ENCODE measurements around the gene PRAMEF13. TPM values are rescaled to one million over a fixed set of nuclear protein-coding genes. Genes with fewer than 3 reads are reported as not detected.

Gene PRAMEF13
- not detected in 2 replicates for total RNA-seq (ENCODE audit: low replicate concordance)

GRCh38 chr1:13201309-13201708 lies at the start of gene PRAMEF13:
PRAMEF13 (minus strand) TSS chr1:13201409; CDS start chr1:13199589, 1,820 bp downstream.

GRCh38 chr1:13225675-13226204 lies 24.5 kb upstream of the PRAMEF13 start, which contains the start of gene PRAMEF18:
PRAMEF18 (minus strand) TSS chr1:13226154; CDS start chr1:13226106, 48 bp downstream.

GRCh38 chr1:13171548-13171947 lies 29.7 kb downstream of the PRAMEF13 start, which contains the start of gene PRAMEF9:
PRAMEF9 (plus strand) TSS chr1:13171848; CDS start chr1:13175281, 3,433 bp downstream.

GRCh38 chr1:13165531-13165930 lies 35.7 kb downstream of the PRAMEF13 start, which contains the start of gene HNRNPCL4:
HNRNPCL4 (minus strand) TSS chr1:13165631; CDS start chr1:13165467, 164 bp downstream.

GRCh38 chr1:13155909-13156308 lies 45.3 kb downstream of the PRAMEF13 start, which contains the start of gene PRAMEF26:
PRAMEF26 (minus strand) TSS chr1:13156009; CDS start chr1:13153095, 2,914 bp downstream.

Other genes starting within 250 kb of the PRAMEF13 start
- gene PRAMEF27, start 144.8 kb downstream of the PRAMEF13 start, total RNA-seq (ENCODE audit: low replicate concordance) = not detected in 2 replicates
- not detected in 2 replicates for gene HNRNPCL3, start 140.6 kb downstream of the PRAMEF13 start, total RNA-seq (ENCODE audit: low replicate concordance)
- not detected in 2 replicates for gene PRAMEF25, start 130.6 kb downstream of the PRAMEF13 start, total RNA-seq (ENCODE audit: low replicate concordance)
- gene HNRNPCL2, start 84.6 kb downstream of the PRAMEF13 start, total RNA-seq (ENCODE audit: low replicate concordance) = not detected in 2 replicates
- gene PRAMEF26, start 45.4 kb downstream of the PRAMEF13 start, total RNA-seq (ENCODE audit: low replicate concordance) = not detected in 2 replicates
- gene HNRNPCL4, start 35.8 kb downstream of the PRAMEF13 start, total RNA-seq (ENCODE audit: low replicate concordance) = not detected in 2 replicates
- gene PRAMEF9, start 29.6 kb downstream of the PRAMEF13 start, total RNA-seq (ENCODE audit: low replicate concordance) = not detected in 2 replicates
- not detected in 2 replicates for gene PRAMEF18, start 24.7 kb upstream of the PRAMEF13 start, total RNA-seq (ENCODE audit: low replicate concordance)
- not detected in 2 replicates for gene PRAMEF5, start 52.8 kb upstream of the PRAMEF13 start, total RNA-seq (ENCODE audit: low replicate concordance)
- not detected in 2 replicates for gene PRAMEF8, start 83.7 kb upstream of the PRAMEF13 start, total RNA-seq (ENCODE audit: low replicate concordance)
- gene PRAMEF33, start 102.1 kb upstream of the PRAMEF13 start, total RNA-seq (ENCODE audit: low replicate concordance) = not detected in 2 replicates
- not detected in 2 replicates for gene PRAMEF15, start 114.2 kb upstream of the PRAMEF13 start, total RNA-seq (ENCODE audit: low replicate concordance)
- gene PRAMEF14, start 145.7 kb upstream of the PRAMEF13 start, total RNA-seq (ENCODE audit: low replicate concordance) = not detected in 2 replicates
- gene PRAMEF19, start 170.5 kb upstream of the PRAMEF13 start, total RNA-seq (ENCODE audit: low replicate concordance) = not detected in 2 replicates
- gene PRAMEF17, start 188.2 kb upstream of the PRAMEF13 start, total RNA-seq (ENCODE audit: low replicate concordance) = not detected in 2 replicates
- gene PRAMEF20, start 209.0 kb upstream of the PRAMEF13 start, total RNA-seq (ENCODE audit: low replicate concordance) = not detected in 2 replicates